CD4-positive, alpha-beta T cell treated with Interferon gamma for 1 hour (primary cell): ENCODE data around the gene HIBCH.
"Not testable (repeated sequence)": the region's sequence is repeated elsewhere in the genome, so short reads cannot be mapped to it uniquely, and the experiment has no call there.

Experiments used
- DNase-seq: peaks from one replicate; pipeline ENCODE4 v3.0.0-alpha.2; 2020

Gene HIBCH

GRCh38 chr2:190342611-190343010 lies 23.0 kb upstream of the HIBCH start:
- no peak for DNase-seq

DNA sequence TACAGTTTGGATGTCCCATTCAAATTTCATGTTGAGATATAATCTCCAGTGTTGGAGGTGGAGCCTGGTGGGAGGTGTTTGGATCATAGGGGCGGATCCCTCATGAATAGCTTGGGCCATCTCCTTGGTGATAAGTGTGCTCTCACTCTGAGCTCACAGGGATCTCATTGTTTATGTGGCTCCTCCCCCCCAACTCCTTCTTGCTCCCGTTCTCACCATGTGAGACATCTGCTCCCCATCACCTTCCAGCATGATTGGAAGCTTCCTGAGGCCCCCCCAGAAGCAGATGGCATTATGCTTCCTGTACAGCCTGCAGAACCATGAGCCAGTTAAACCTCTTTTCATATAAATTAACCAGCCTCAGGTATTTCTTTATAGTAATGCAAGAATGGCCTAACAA lies 20.7 kb upstream of the HIBCH start:
- no peak for DNase-seq

- no peak for DNase-seq
Observed at GRCh38 chr2:190339394-190339793, 19.8 kb upstream of the HIBCH start.

GRCh38 chr2:190338453-190338852 lies 18.8 kb upstream of the HIBCH start:
- DNase-seq = no peak

GRCh38 chr2:190336420-190336819 lies 16.8 kb upstream of the HIBCH start:
- DNase-seq = no peak

DNA sequence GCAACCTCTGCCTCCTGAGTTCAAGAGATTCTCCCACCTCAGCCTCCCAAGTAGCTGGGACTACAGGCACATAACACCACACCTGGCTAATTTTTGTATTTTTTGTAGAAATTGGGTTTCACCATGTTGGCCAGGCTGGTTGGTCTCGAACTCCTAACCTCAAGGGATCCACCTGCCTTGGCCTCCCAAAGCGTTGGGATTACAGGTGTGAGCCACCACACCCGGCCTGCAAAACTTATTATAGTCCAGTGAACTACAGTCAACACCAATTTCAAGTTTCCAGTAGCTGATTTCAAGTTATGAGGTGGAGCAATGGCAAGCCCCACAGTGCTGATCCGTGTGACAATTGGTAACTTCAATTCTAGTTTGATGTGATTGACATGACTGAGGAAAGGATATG lies 16.0 kb upstream of the HIBCH start:
- DNase-seq = not testable (repeated sequence)

DNA sequence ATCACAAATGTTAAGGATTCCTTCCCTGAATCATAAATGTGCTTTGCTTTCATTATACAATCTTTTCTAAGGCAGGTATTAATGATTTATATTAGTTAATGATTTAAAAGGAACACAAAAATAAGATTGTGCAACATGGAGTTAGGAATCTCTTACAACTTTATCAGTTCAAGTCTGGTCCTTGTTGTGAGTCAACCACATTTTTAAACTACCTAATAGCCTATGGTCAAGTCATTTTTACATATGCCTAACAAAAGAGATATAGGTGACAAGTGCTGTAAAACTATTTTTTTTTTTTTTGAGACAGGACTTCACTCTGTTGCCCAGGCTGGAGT lies 15.6 kb upstream of the HIBCH start:
- no peak for DNase-seq

GRCh38 chr2:190334479-190335224 lies 15.0 kb upstream of the HIBCH start:
- no peak for DNase-seq

GRCh38 chr2:190333928-190334327 lies 14.3 kb upstream of the HIBCH start:
- no peak for DNase-seq

GRCh38 chr2:190333395-190333794 lies 13.8 kb upstream of the HIBCH start:
- DNase-seq = no peak

DNA sequence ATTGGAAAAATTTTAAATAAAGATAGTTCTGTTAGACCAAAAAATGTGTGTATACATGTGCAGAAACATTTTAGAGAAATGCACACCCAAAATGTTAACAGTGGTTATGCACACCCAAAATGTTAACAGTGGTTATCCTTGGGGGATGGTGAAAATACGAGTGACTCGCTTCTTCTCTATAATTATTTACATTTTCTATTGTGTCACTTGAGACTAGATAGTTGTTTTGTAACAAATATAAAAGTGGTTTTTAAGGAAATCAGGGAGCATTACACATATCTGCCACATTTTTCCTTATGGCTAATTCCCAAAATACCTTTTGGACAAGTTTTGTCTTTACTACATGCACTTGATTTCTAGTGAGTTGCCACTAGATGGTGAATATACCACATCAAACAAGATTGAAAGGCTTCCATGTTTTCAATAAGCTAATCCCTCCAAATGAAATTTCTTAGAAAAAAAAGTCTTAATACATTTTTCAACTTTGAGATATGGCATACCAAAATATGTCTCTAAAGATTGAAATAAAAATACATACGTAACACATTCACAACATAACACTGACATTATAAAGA lies 9.0 kb upstream of the HIBCH start:
- DNase-seq = no peak

DNA sequence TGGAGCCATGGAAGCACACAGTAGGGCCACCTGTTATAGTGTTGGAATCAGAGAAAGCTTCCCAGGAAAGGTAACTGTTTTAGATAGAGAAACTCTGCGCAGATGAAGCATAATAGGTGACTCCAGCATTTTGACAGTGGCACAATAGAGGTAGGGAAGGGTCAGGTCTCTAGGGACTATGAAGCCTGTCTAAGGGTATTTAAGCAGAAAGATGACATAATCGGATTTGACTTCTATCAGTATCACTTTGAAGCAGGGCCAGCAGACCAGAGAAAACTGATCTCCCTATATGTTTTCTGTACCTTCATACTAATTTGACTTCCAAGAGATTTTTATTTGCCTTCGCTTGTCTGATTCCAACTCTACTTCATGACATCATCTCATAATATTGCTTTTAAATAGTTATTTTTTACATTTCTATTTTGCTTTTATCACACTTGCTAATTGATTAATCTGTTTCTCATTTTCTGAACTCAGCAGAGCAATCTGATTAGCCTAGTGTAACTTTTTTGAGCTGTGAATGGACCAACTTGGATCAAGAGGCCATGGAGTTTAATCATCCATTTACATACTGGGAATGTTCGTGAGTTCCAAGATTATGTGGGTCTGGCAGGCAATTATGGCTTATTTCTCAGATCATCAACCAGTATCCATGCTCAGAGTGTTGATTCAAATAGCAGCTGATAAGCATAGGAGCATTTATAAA lies 8.4 kb upstream of the HIBCH start:
- DNase-seq = no peak

DNA sequence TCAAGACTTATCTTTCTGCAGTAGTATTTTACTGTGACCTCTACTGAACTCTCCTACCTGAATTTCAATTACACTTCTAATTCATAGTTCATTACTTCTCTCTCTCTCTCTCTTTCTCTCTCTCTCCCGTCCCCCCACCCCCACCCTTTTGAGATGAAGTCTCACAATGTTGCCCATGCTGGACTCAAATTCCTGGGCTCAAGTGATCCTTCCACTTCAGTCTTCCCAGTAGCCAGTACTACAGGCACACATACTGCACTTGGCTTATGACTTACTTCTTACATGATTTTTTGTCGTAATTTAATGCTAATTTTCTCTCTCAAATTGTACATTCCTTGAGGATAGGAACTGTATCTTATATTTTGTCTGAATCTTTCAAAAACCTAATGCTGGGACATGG lies 6.0 kb upstream of the HIBCH start:
- DNase-seq = no peak

DNA sequence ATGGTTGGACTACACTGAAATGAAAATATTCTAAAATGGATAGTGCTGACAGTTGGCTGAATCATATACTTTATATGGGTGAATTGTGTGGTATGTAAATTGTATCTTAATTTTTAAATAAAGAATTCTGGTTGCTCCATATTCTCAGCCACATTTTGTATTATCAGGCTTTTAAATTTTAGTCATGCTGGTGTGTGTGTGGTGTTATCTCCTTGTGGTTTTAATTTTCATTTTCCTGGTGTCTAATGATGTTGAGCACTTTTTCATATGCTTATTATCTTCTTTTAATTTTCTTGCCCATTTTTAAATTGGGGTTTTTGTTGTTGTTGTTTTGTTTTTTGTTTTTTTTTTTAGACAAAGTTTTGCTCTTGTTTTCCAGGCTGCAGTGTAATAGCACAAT lies 3.8 kb upstream of the HIBCH start:
- no peak for DNase-seq

DNA sequence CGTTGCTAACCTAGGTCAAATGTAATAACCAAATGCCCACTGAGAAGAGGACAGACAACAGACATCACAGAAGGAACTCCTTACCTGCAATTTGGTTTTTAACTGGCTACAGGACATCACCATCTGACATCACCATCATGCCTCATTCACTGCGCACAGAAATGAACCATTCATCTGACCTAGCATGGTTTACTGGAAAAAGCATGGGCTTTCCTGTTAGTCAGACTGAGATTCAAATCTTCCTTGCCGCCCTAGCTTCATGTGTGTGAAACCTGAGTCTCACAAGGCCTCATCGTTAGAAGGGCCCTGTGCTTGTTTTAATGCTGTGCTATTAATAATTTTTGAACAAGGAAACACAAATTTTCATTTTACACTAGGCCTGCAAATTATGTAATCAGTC lies 1.1 kb upstream of the HIBCH start:
- no peak for DNase-seq

DNA sequence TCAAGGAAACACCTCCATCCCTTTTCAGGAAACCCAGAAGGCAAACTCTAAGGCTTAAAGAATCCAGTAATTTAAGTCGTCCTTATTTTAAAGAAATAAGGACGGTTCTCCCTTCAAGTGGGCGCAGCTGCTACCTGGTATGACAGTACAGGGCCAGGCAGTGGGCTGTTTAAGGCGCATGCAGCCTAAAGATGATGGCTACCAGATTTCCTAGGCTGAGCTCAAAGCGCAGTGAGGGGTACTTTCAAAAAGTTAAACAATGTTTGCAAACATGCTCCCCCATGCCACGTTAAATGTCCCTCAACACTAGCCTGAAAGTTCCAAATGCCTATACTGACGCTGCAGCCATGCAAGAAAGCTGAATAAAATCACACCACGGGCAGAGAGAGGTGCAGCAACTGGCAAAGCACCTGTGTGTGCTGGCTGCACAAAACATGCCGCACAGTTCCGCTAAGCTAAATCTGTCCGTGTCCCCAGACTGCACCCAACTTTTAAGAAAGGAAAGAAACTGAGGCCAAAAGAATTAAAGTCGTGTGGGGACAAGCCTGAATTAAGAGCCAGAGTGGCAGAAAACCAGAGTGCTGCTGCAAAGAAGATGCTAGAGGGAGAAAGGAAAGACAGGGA lies 583 bp downstream of the HIBCH start:
- DNase-seq = no peak

DNA sequence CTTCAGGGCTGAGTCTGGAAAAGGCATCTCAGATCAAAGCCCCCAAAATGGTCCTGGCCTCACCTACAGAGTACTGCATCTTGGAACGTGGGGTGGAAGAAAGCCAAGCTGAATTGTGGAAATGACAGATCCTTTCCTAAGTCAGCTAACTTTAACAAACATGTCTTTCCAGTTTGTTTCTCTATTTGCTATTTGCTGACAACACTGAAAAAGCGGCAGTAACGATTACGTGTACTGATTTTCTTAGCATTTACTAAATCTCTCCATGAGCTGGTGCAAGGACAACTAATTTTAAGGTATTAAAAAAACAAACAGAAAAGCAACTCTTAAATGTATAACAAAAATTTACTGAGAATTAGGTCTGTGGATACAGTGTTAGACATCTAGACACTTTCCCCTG lies 1.1 kb downstream of the HIBCH start:
- DNase-seq = no peak

DNA sequence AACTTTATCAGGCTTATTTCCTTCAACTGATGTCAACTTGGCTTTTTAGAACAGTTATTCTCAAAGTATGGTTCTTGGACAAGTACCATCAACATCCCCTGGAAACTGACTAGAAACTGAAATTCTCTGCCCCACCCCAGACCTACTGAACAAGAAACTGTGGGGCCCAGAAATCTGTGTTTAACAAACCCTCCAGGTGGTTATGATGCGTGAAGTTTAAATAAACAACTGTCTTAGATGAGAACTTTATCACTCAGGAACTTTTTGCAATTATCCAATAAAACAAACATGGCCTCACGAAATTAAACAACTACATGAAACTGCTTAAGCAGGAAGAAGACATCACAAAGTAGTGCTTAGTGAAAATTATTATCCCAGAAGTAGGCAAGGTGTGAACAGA lies 4.4 kb downstream of the HIBCH start:
- no peak for DNase-seq

- no peak for DNase-seq
Observed at GRCh38 chr2:190313880-190314279, 5.7 kb downstream of the HIBCH start.

DNA sequence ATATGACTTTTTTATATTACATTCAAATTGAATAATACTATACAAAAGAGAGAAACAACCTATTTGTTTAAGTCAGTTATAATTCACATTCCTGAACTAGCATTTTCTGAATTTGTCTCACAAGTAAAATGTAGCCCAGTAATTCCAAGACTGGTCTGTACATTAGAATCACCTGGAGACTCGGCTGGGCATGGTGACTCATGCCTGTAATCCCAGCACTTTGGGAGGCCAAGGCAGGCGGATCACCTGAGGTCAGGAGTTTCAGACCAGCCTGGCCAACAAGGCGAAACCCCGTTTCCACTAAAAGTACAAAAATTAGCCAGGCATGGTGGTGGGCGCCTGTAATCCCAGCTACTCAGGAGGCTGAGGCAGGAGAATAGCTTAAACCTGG lies 7.0 kb downstream of the HIBCH start:
- DNase-seq = not testable (repeated sequence)

- DNase-seq = no peak
Observed at GRCh38 chr2:190311893-190312634, 7.6 kb downstream of the HIBCH start.

DNA sequence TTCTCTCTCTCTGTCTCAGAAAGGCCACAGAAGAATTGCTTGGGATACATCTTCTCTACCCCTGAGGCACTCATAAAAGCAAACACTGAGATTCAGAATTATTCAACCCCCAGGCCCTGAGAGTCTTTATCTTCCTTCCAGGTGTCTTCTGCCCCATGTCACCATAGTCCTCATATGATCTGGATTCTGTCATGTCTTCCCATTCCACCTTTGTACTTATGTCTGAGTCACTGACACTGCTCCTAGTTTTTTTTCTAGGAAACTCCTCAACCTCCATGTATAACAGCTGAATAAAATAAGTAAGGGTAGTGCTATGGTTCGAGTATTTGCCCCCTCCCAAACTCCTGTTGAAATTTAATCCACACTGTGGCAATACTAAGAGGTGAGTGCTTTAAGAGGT lies 11.6 kb downstream of the HIBCH start:
- DNase-seq = no peak

DNA sequence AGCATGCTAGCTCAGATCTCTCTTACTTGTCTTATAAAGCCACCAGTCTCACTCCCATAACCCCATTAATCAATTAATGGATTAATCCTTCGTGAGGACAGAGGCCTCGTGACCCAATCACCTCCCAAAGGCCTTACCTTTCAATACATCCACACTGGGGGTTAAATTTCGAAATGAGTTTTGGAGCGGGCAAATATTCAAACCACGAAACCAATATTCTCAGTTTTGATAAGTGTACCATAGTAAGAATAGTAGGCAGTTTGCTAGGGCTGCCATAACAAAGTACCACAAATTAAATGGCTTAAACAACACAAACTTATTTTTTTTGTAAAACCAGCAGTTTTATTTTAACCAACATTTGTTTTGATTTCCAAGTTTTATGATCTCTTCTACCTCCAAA lies 15.2 kb downstream of the HIBCH start:
- DNase-seq = no peak
